ENCODE measurements around the gene ZBTB18.

DNA sequence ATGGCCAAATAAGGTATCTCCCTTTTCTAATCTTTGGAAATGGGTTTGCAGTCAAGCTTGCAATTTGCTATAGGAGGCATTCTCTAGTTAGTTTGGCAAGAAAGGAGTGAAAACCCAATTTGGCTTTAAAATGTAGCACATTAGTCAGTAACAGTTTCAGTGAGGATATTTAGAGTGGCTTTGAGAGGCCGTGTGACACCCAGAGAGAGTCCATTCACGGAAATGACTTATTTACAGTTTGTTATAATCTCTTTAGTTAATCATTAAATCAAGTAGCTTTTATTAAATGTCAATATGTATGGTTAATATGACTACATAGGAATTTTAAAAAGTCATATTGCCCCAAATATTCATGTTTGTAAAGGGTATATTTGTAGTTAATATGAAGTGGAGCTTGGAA lies 9.6 kb downstream of the ZBTB18 start:
- no peak for TF ChIP-seq POLR2A (IDR thresholded peaks at IDR 0.05; ENCODE audit: low read length)
- TF ChIP-seq GATA1 (IDR thresholded peaks at IDR 0.05; ENCODE audit: low read depth, low read length): no peak
